ENCODE data around the gene ANKRD18A. TPM values are rescaled to one million over a fixed set of nuclear protein-coding genes. Genes with fewer than 3 reads are reported as not detected.
"Not testable (repeated sequence)": the region's sequence is repeated elsewhere in the genome, so short reads cannot be mapped to it uniquely, and the experiment has no call there.

Gene ANKRD18A
- total RNA-seq, 1 donor from 2014 or later = 32.3 TPM

DNA sequence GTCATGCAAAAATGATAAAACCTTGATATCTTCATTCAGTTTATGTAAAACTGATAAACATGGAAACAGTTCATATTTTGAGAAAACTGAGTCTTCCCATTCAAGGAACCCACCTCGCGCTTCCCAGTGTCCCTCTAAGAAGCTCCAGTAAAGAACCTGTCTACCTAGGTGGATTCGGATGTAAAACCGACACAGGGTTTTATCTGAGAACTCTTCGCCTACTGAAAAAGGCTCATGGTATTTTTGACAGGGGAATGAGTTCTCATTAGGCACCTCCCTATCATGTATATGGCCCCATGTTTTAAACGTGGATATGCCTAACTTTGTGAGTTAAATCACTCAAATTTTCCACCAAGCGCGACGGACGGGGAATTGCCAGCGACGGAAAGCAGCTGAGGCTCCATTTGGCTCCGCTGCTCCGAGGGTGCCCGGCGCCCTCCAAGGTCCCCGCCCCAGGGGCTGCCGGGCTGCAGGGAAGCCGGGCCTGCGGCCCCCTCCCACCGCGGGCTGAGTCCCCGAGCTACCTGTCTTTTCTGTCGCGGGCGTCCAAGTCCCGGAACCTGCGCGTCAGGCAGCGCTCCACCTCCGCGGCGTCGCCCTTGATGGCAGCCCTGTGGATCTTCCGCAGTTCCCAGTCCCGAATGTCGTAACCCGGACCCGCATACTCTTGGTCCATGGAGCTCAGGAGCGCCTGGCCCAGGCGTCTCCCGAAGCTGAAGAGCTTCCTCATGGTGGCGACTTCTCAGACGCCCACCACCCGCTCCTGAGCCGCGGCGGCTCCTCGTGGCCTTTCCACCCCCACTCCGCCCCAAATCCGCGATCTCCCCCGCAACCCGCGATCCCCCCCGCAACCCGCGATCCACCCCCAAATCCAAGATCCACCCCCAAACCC lies 594 bp downstream of the ANKRD18A start:
- TF ChIP-seq, protein P1, sequence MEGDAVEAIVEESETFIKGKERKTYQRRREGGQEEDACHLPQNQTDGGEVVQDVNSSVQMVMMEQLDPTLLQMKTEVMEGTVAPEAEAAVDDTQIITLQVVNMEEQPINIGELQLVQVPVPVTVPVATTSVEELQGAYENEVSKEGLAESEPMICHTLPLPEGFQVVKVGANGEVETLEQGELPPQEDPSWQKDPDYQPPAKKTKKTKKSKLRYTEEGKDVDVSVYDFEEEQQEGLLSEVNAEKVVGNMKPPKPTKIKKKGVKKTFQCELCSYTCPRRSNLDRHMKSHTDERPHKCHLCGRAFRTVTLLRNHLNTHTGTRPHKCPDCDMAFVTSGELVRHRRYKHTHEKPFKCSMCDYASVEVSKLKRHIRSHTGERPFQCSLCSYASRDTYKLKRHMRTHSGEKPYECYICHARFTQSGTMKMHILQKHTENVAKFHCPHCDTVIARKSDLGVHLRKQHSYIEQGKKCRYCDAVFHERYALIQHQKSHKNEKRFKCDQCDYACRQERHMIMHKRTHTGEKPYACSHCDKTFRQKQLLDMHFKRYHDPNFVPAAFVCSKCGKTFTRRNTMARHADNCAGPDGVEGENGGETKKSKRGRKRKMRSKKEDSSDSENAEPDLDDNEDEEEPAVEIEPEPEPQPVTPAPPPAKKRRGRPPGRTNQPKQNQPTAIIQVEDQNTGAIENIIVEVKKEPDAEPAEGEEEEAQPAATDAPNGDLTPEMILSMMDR (IDR thresholded peaks at IDR 0.05; ENCODE audit: partially characterized antibody, unreplicated experiment) = no peak
- DNase-seq = peak; percentile 34
- Mint-ChIP-seq H3K36me3 (ENCODE audit: unreplicated experiment) (peaks cover 17% of the 10 kb centered on the region), H3K27ac (ENCODE audit: unreplicated experiment) (peak overlapping the region; percentile 59), H3K4me1 (ENCODE audit: low read depth, unreplicated experiment) (peaks cover 6% of the 10 kb centered on the region), H3K27me3 (ENCODE audit: unreplicated experiment) (peaks cover 9% of the 10 kb centered on the region), H3K4me3 (ENCODE audit: unreplicated experiment) (peak overlapping the region; percentile 93), H3K9me3 (ENCODE audit: unreplicated experiment) (peaks cover 10% of the 10 kb centered on the region)

DNA sequence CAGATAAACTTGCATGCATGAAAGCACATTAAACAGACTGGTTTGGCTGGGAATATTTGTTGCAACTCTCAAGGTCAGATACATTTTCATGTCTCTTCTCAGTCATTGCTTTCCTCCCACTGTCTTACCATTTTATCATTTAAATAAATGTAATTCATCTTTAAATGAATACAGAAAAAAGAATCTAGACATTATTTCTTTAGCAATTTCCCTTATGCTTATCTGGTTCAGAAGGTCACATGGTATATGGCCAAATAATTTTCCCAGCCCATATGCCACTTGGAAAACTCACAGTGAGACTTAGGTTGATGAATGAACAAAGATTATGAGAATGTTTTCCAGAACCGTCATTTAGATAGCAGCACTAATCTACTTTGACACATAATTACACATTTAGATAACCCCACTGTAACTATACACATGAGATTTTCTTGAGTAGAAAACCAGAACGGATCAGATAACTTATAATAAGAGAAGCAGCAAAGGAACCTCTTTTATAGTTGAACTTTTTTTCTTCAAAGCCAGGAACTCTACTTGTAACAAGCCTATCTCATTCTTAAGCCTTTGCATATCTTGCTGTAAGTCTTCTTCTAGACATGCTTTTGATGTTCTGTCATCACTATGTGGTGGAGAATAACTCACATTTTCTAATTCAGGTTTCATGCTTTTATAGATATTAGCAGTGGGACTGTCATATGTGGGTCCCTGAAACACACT lies 22.2 kb downstream of the ANKRD18A start:
- H3K4me3 Mint-ChIP-seq (ENCODE audit: unreplicated experiment); H3K27ac Mint-ChIP-seq (ENCODE audit: unreplicated experiment); H3K9me3 Mint-ChIP-seq (ENCODE audit: unreplicated experiment); H3K36me3 Mint-ChIP-seq (ENCODE audit: unreplicated experiment); H3K27me3 Mint-ChIP-seq (ENCODE audit: unreplicated experiment); DNase-seq; H3K4me1 Mint-ChIP-seq (ENCODE audit: low read depth, unreplicated experiment): not testable (repeated sequence)

DNA sequence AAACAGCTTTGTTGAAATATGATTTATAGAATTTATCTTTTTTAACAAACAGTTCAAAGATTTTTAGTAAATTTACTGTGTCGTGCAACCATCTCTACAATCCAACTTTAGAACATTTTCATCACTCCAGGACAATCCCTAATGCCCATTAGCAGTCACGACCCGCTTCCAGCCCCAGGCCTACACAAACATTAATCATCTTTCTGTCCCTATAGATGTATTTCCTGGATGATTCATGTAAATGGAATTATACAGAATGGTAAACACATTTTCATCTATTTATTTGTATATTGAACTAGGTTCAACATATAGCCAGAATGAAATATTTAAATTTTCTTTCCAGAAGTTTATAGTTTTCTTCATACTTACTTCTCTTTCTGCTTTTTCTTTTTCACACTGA lies 25.3 kb downstream of the ANKRD18A start:
- H3K4me3 Mint-ChIP-seq (ENCODE audit: unreplicated experiment); H3K27me3 Mint-ChIP-seq (ENCODE audit: unreplicated experiment); H3K36me3 Mint-ChIP-seq (ENCODE audit: unreplicated experiment); H3K9me3 Mint-ChIP-seq (ENCODE audit: unreplicated experiment); H3K27ac Mint-ChIP-seq (ENCODE audit: unreplicated experiment); H3K4me1 Mint-ChIP-seq (ENCODE audit: low read depth, unreplicated experiment); DNase-seq: not testable (repeated sequence)

DNA sequence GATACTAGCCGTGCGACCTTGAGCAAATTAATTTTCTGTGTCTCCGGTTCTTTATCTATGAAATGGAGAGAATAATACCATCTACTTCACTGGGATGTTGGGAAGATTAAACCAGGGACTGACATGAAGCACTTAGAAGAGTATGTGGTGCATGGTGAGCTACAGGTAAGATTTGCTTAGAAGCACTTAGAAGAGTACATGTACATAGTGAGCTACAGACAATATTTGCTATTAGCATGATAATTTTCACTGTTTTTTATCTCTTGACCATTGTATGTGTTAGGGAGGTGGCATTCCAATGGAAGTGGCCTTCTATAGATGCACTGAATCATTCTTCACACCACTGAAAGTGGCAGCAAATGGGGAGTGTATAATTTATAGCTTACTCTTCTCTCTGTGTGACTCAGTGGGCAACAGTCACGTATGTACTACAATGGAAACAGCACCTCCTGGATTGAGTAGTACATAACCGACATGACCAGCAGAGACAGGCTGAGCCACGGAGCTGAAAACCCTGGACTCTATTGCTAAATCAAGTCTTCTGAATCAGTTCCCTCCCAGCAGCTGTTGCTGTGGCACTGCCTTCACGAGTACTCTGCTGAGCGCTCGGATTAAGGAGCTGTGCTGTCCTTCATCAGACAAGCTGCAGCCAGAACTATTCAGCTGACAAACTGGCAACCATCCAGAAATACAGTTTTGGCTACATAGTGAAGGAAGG lies 28.9 kb downstream of the ANKRD18A start:
- not testable (repeated sequence) for DNase-seq; H3K9me3 Mint-ChIP-seq (ENCODE audit: unreplicated experiment); H3K27me3 Mint-ChIP-seq (ENCODE audit: unreplicated experiment); H3K4me1 Mint-ChIP-seq (ENCODE audit: low read depth, unreplicated experiment); H3K27ac Mint-ChIP-seq (ENCODE audit: unreplicated experiment); H3K4me3 Mint-ChIP-seq (ENCODE audit: unreplicated experiment); H3K36me3 Mint-ChIP-seq (ENCODE audit: unreplicated experiment)

DNA sequence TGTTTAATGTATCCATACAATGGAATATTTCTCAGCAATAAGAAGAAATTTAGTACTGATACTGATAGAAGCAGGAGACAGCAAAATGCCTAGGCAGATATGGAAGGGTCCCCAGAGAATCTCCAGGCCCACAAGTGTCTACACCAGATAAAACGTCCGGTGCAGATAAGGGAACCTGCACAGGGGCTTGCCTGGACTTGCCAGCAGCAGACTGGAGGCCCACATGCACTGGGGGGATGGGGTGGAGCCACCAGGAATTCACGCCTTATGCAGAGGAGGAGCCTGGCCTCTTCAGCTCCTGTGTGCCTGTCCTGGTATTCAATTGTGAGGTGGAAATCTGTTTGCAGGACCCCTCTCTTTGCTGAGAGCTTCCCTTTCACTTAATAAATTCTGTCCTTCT lies 36.6 kb downstream of the ANKRD18A start:
- H3K27ac Mint-ChIP-seq (ENCODE audit: unreplicated experiment); H3K27me3 Mint-ChIP-seq (ENCODE audit: unreplicated experiment); H3K36me3 Mint-ChIP-seq (ENCODE audit: unreplicated experiment); H3K4me1 Mint-ChIP-seq (ENCODE audit: low read depth, unreplicated experiment); H3K9me3 Mint-ChIP-seq (ENCODE audit: unreplicated experiment); H3K4me3 Mint-ChIP-seq (ENCODE audit: unreplicated experiment): not testable (repeated sequence)
- peak; percentile 28 for DNase-seq

DNA sequence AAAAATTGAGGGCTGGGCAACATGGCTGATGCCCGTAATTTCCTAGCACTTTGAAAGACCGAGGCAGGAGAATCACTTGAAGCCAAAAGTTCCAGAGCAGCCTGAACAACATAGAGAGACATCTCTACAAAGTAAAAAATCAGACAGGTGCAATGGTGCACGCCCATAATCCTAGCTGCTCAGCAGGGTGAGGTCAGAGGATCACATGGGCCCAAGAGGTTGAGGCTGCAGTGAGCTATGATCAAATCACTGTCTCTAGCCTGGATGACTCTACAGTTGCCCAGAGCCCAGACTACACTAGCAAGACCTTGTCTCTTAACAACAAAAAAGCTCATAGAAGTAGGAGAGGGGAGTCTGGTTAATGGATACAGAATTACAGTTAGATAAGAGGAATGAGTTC lies 40.3 kb downstream of the ANKRD18A start:
- H3K36me3 Mint-ChIP-seq (ENCODE audit: unreplicated experiment); H3K4me1 Mint-ChIP-seq (ENCODE audit: low read depth, unreplicated experiment); H3K27me3 Mint-ChIP-seq (ENCODE audit: unreplicated experiment); H3K4me3 Mint-ChIP-seq (ENCODE audit: unreplicated experiment); DNase-seq; H3K9me3 Mint-ChIP-seq (ENCODE audit: unreplicated experiment); H3K27ac Mint-ChIP-seq (ENCODE audit: unreplicated experiment): not testable (repeated sequence)

DNA sequence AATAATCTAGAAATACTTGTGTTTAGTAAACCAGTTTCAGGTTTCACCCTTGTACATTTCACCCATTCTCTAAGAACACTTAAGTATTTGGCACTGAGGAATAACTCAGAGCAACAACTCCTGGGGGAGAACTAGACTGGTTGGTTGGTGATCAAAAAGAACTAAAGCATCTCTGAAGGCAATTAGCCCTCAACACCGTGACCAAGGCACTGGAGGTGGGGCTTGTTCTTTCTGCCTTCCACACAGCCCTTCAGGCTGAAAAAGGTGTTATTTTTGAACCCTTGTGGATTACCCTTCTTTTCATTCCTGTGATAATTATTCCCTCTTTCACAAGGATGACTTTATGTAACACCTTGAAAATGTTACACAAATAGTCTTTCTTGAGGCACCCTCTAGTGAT lies 44.2 kb downstream of the ANKRD18A start:
- not testable (repeated sequence) for H3K36me3 Mint-ChIP-seq (ENCODE audit: unreplicated experiment); H3K9me3 Mint-ChIP-seq (ENCODE audit: unreplicated experiment); H3K4me3 Mint-ChIP-seq (ENCODE audit: unreplicated experiment); H3K27ac Mint-ChIP-seq (ENCODE audit: unreplicated experiment); H3K27me3 Mint-ChIP-seq (ENCODE audit: unreplicated experiment); DNase-seq; H3K4me1 Mint-ChIP-seq (ENCODE audit: low read depth, unreplicated experiment)

DNA sequence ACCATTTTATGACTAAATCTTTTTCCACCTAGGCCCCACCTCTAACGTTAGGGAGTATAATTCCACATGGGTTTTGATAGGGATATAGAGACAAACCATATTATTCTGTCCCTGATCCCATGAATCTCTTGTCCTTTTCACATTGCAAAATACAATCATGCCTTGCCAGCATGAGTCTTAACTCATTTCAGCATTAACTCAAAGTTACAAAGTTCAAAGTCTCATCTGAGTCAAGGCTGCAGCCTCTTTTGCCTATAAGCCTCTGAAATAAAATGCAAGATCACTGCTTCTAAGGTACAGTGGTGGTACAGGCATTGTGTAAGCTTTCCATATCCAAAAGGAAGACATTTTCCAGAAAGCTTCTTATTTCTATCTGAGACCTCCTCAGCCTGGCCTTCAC lies 54.3 kb downstream of the ANKRD18A start:
- not testable (repeated sequence) for H3K4me1 Mint-ChIP-seq (ENCODE audit: low read depth, unreplicated experiment); H3K4me3 Mint-ChIP-seq (ENCODE audit: unreplicated experiment); H3K9me3 Mint-ChIP-seq (ENCODE audit: unreplicated experiment); H3K27me3 Mint-ChIP-seq (ENCODE audit: unreplicated experiment); H3K27ac Mint-ChIP-seq (ENCODE audit: unreplicated experiment); DNase-seq
- peaks cover 11% of the 10 kb centered on the region for H3K36me3 Mint-ChIP-seq (ENCODE audit: unreplicated experiment)

DNA sequence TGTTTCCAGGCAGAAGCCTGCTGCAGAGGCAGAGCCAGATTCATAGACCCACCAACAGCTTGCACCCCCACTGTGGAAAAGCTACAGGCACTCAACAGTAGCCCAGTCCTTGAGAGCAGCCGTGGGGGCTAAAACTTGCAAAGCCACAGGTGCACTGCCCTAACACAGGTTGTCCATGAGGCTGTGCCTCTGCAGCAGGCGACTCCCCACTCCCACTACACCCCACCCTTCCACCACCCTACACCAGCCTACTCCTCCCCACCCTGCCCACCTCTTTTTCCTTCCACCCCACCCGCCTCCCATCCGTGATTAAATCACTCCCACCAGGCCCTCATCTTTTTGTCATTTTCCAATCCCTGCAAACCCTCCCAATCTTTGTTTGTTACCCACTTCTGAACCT lies 55.2 kb downstream of the ANKRD18A start:
- not testable (repeated sequence) for H3K27me3 Mint-ChIP-seq (ENCODE audit: unreplicated experiment); H3K4me3 Mint-ChIP-seq (ENCODE audit: unreplicated experiment); DNase-seq; H3K27ac Mint-ChIP-seq (ENCODE audit: unreplicated experiment); H3K9me3 Mint-ChIP-seq (ENCODE audit: unreplicated experiment); H3K4me1 Mint-ChIP-seq (ENCODE audit: low read depth, unreplicated experiment)
- H3K36me3 Mint-ChIP-seq (ENCODE audit: unreplicated experiment) = peaks cover 10% of the 10 kb centered on the region

DNA sequence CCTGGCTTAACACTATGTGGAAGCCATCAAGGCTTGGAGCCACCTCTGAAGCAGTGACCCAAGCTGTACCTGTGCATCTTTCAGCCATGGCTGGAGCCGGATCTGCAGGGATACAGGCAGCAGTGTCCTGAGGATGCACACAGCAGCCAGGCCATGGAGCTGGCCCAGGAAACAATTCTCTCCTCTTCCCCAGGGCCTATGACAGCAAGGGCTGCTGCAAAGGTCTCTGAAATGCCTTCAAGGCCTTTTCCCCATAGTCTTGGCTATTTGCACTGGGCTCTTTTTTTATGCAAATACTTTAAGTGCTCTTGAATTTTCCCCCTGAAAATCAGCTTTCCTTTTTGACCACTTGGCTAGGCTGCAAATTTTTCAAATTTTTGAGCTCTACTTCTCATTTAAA lies 56.5 kb downstream of the ANKRD18A start:
- DNase-seq; H3K9me3 Mint-ChIP-seq (ENCODE audit: unreplicated experiment); H3K27me3 Mint-ChIP-seq (ENCODE audit: unreplicated experiment); H3K4me1 Mint-ChIP-seq (ENCODE audit: low read depth, unreplicated experiment); H3K4me3 Mint-ChIP-seq (ENCODE audit: unreplicated experiment); H3K36me3 Mint-ChIP-seq (ENCODE audit: unreplicated experiment); H3K27ac Mint-ChIP-seq (ENCODE audit: unreplicated experiment): not testable (repeated sequence)

DNA sequence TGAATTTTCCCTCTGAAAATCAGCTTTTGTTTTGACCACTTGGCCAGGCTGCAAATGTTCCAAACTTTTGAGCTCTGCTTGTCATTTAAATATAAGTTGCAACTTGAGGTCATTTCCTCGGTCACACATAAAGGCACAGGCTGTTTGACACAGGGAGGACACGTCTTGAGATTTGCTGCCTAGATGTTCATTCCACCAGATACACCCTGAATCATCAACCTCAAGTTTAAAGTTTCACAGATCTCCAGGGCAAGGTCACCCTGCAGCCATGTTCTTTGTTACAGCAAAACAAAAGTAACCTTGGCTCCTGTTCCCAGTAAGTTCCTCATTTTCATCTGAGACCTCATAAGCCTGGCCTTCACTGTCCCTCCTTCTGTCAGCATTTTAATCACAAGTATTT lies 59.3 kb downstream of the ANKRD18A start:
- not testable (repeated sequence) for H3K4me1 Mint-ChIP-seq (ENCODE audit: low read depth, unreplicated experiment)

More for the DNA sequence above, 59.3 kb downstream of the ANKRD18A start:
- H3K27me3 Mint-ChIP-seq (ENCODE audit: unreplicated experiment); H3K36me3 Mint-ChIP-seq (ENCODE audit: unreplicated experiment); H3K4me3 Mint-ChIP-seq (ENCODE audit: unreplicated experiment); H3K27ac Mint-ChIP-seq (ENCODE audit: unreplicated experiment); H3K9me3 Mint-ChIP-seq (ENCODE audit: unreplicated experiment); DNase-seq: not testable (repeated sequence)

All from glutamatergic neuron (in vitro differentiated cells).